Ovary (tissue), 9 donors: ENCODE results near the gene BMPR1A. TPM values are rescaled to one million over a fixed set of nuclear protein-coding genes. Genes with fewer than 3 reads are reported as not detected.

ENCODE experiments used
- DNase-seq, 5 donors: peaks; one replicate each; pipeline ENCODE4 v3.0.0-alpha.2; 2019 to 2020
- H3K27ac ChIP-seq, 2 donors: fragments of 200-600 bp; one replicate each; pipeline versions ENCODE4 v1.5.1 to v1.8.0; 2019 to 2022
- H3K27me3 ChIP-seq: fragments of 200-600 bp; one replicate; pipeline ENCODE4 v1.8.0; 2022
- H3K36me3 ChIP-seq: fragments of 200-600 bp; sonication (generic); one replicate; pipeline ENCODE4 v1.5.1; 2019
- H3K4me1 ChIP-seq: one replicate; pipeline ENCODE4 v1.8.1; 2013; ENCODE audit warnings: mild to moderate bottlenecking, moderate library complexity; ENCODE audit not compliant: insufficient read depth
- H3K4me3 ChIP-seq: fragments of 200-600 bp; sonication (generic); one replicate; pipeline ENCODE4 v1.5.1; 2017
- H3K9me3 ChIP-seq, 2 donors: fragments of 200-600 bp in 1 of 2; sonication (generic) in 1 of 2; one replicate each; pipeline versions ENCODE4 v1.5.1 to v1.8.1; 2013 to 2019; ENCODE audit warnings: mild to moderate bottlenecking in 1 of 2, moderate library complexity in 1 of 2
- CTCF ChIP-seq, 3 donors: fragments of 450-650 bp in 2 of 3; fragments of 200-600 bp in 1 of 3; IDR thresholded peaks; one replicate each; pipeline versions ENCODE4 v1.5.1 to v1.8.0; 2016 to 2022; ENCODE audit warnings: antibody characterized with exemption in 3 of 3, mild to moderate bottlenecking in 1 of 3
- EP300 ChIP-seq: sonication (generic); formaldehyde crosslinking; IDR thresholded peaks from one replicate; pipeline ENCODE4 v1.6.1; 2017; ENCODE audit warnings: antibody characterized with exemption
- POLR2A ChIP-seq: fragments of 450-650 bp; IDR thresholded peaks from one replicate; pipeline ENCODE4 v1.6.1; 2017; ENCODE audit warnings: antibody characterized with exemption, mild to moderate bottlenecking, moderate library complexity
- WGBS, 3 donors: extraction: QIAGEN DNeasy Blood & Tissue Kit in 1 of 3; methylation state at CpG; one replicate each; pipeline versions ENCODE4 v1.1.5 to v1.1.7; 2013 to 2017; 5-methylcytosine and 5-hydroxymethylcytosine counted together
- intact Hi-C, 4 donors: fragments of 100-400 bp; cut with DNase I; formaldehyde crosslinking; loops; one replicate each; pipeline versions ENCODE4 v1.11.0 to v1.15.1; 2022 to 2023
- polyA plus RNA-seq, 2 donors: library from polyadenylated mRNA; stranded (reverse); fragments of 200-250 nt in 1 of 2; fragments of 350-450 nt in 1 of 2; fragmentation: Illumina TruSeq in 1 of 2; extraction: RNeasy Lipid Tissue Mini Kit (QIAGEN cat#74804) in 1 of 2; gene quantifications; one replicate each; pipeline ENCODE4 v1.2.3, GENCODE V29; 2013 to 2014
- total RNA-seq, 7 donors: library from RNA; depleted of rRNA in 2 of 7; stranded (reverse); fragments of >200 nt in 2 of 7; fragmentation: NEBNext Ultra II Directional in 3 of 7; extraction: Animal tissue kit (Norgen Biotek cat#: 25700) in 3 of 7; gene quantifications; one replicate each; pipeline versions ENCODE4 v1.1.0 to v1.2.4, GENCODE V29; 2016 to 2023
- donor health status: DM: no; HTN: no; CAD: no; lungs with moderate emphysema.
- donor health status: DM: no; HTN: no; CAD: no.
- donor health status: Bipolar disorder and iron deficiency.
- donor health status: DM: yes; HTN: yes; CAD: no.
- donor health status: DM: no; HTN: no; CAD: no.
- donor health status: DM: yes; HTN: yes; CAD: no.

BMPR1A gene
- total and polyA plus RNA-seq, 9 donors = 19.0 to 77.9 (median 55.8) TPM

- Histone ChIP-seq H3K9me3 (no peaks in the 10 kb centered on the region), H3K4me1 (peaks cover 2% of the 10 kb centered on the region), H3K4me3 (no peak overlapping the region), H3K27ac (no peak overlapping the region), H3K36me3 (no peaks in the 10 kb centered on the region), H3K27me3 (no peaks in the 10 kb centered on the region)
- no peak for TF ChIP-seq EP300
- no peak for TF ChIP-seq CTCF (IDR thresholded peaks at IDR 0.05)
- TF ChIP-seq POLR2A = no peak
- 51 to 68% (median 60%) methylated on average over 7 of the region's 7 CpGs for WGBS, 3 donors
- intact Hi-C loops = no loop called here
- no peak for DNase-seq
These were observed 8.4 kb upstream of the BMPR1A start for GRCh38 chr10:86747796-86748581.

DNA sequence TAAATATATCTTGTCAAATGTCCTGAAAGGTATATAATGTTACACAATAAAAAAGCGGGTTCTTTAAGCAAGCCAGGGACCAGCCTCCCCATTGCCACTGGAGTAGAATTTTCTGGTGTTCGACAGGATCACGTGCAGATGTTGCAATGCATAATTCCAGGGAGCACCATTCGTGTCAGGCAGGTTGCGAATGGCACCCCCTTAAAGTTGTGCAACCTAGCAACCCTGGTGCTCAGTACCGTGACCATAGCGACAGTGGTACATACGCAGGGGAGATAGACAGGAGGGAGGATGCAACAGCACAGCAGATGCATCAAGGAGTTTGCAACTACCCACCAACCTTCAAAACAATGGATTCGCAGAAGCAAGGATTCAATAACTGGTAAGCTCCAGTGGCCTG, 6.6 kb upstream of the BMPR1A start:
- no peaks in the 10 kb centered on the region for H3K9me3 ChIP-seq
- H3K4me1 ChIP-seq = no peaks in the 10 kb centered on the region
- intact Hi-C loops = no loop called here
- H3K4me3 ChIP-seq = no peak overlapping the region
- no peaks in the 10 kb centered on the region for H3K36me3 ChIP-seq
- WGBS, 3 donors = 94 to 95% (median 95%) methylated on average over 9 of the region's 9 CpGs
- H3K27ac ChIP-seq = no peak overlapping the region
- no peak for DNase-seq
- H3K27me3 ChIP-seq = no peaks in the 10 kb centered on the region
- no peak for TF ChIP-seq EP300
- no peak for TF ChIP-seq CTCF (IDR thresholded peaks at IDR 0.05)
- TF ChIP-seq POLR2A = no peak

- Histone ChIP-seq H3K36me3 (no peaks in the 10 kb centered on the region), H3K9me3 (no peaks in the 10 kb centered on the region), H3K4me1 (no peaks in the 10 kb centered on the region), H3K27ac (no peak overlapping the region), H3K27me3 (no peaks in the 10 kb centered on the region), H3K4me3 (no peak overlapping the region)
- 83 to 97% (median 89%) methylated on average over 17 of the region's 17 CpGs for WGBS, 3 donors
- TF ChIP-seq EP300 (no peak), CTCF (IDR thresholded peaks at IDR 0.05) (no peak), POLR2A (no peak)
- DNase-seq = no peak
- intact Hi-C loops = no loop called here
These were observed 4.9 kb upstream of the BMPR1A start for GRCh38 chr10:86751477-86751876.

DNA sequence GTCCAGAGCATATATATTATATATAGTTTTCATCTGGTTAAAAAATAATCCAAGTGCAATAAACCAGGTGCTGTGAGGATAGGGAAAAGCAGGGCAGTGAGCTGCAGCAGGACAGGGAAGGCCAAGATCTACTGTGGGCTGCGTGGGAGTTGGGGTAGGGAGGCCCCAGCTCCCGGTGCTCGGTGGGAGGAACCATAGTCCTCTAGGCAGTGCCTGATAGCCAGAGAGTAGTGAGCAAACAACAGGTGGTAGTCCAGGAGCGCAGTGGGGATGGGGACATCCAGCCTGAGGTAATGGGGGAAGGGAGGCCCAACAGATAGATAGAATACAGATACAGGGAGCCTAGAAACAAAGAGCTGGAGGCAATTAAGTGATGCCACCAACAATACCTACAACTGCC, 4.1 kb upstream of the BMPR1A start:
- no peak overlapping the region for H3K27ac ChIP-seq
- no peak for DNase-seq
- H3K4me3 ChIP-seq = no peak overlapping the region
- 42 to 56% (median 49%) methylated on average over 4 of the region's 4 CpGs for WGBS, 3 donors
- TF ChIP-seq POLR2A (no peak), CTCF (IDR thresholded peaks at IDR 0.05) (no peak), EP300 (no peak)
- H3K27me3 ChIP-seq = no peaks in the 10 kb centered on the region
- H3K36me3 ChIP-seq = no peaks in the 10 kb centered on the region
- H3K4me1 ChIP-seq = no peaks in the 10 kb centered on the region
- no peaks in the 10 kb centered on the region for H3K9me3 ChIP-seq
- intact Hi-C loops = no loop called here
